IPS DF 6.9 (cell line): ENCODE results near the gene MAP1A.
"Not testable (repeated sequence)": the region's sequence is repeated elsewhere in the genome, so short reads cannot be mapped to it uniquely, and the experiment has no call there.

ENCODE experiments used
- DNase-seq: peaks from one replicate; pipeline ENCODE4 v3.0.0-alpha.2; 2013; ENCODE audit warnings: low read depth, low spot score
- H3K27ac ChIP-seq: one replicate; pipeline ENCODE4 v1.5.1; 2013; ENCODE audit warnings: low read length, control low read depth
- H3K27me3 ChIP-seq: 2 replicates; pipeline ENCODE4 v1.6.1; 2013; ENCODE audit warnings: mild to moderate bottlenecking, low read length; ENCODE audit not compliant: control insufficient read depth, insufficient read depth
- H3K36me3 ChIP-seq: 2 replicates; pipeline ENCODE4 v1.6.1; 2013; ENCODE audit warnings: low read length; ENCODE audit not compliant: control insufficient read depth, insufficient read depth
- H3K4me1 ChIP-seq: 2 replicates; pipeline ENCODE4 v1.6.1; 2013; ENCODE audit warnings: low read length; ENCODE audit not compliant: control insufficient read depth, insufficient read depth
- H3K4me3 ChIP-seq: 2 replicates; pipeline ENCODE4 v1.5.1; 2013; ENCODE audit warnings: mild to moderate bottlenecking, low read length
- H3K9me3 ChIP-seq: 2 replicates; pipeline ENCODE4 v1.6.1; 2013; ENCODE audit warnings: low read length, inconsistent platforms; ENCODE audit not compliant: control insufficient read depth, insufficient read depth
- WGBS: extraction: QIAGEN DNeasy Blood & Tissue Kit; methylation state at CpG from one replicate; pipeline ENCODE4 v1.1.7; 2013; ENCODE audit warnings: mixed read lengths, missing lambda C conversion rate; ENCODE audit not compliant: insufficient read length, insufficient coverage; 5-methylcytosine and 5-hydroxymethylcytosine counted together

The MAP1A gene

DNA sequence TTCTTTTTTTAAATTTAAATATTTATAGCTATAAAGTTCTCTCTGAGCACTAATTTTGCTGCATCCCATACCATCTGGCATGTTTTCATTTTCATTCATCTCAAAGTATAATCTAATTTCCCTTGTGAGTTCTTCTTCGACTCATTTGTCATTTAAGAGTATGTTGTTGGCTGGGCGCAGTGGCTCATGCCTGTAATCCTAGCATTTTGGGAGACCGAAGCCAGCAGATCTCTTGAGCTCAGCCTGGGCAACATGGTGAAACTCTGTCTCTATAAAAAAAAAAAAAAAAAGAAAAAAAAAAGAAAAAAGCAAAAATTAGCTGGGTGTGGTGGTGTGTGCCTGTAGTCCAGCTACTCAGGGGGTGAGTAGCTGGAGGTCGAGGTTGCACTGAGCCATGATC lies 34.8 kb downstream of the MAP1A start:
- no peaks in the 10 kb centered on the region for H3K4me1 ChIP-seq
- H3K36me3 ChIP-seq, result no peaks in the 10 kb centered on the region
- H3K27me3 ChIP-seq, result no peaks in the 10 kb centered on the region
- H3K27ac ChIP-seq, result no peak overlapping the region
- WGBS, result no CpG with 5 or more reads among the region's 4 CpGs
- DNase-seq, result no peak
- H3K9me3 ChIP-seq, result no peaks in the 10 kb centered on the region
- no peak overlapping the region for H3K4me3 ChIP-seq

DNA sequence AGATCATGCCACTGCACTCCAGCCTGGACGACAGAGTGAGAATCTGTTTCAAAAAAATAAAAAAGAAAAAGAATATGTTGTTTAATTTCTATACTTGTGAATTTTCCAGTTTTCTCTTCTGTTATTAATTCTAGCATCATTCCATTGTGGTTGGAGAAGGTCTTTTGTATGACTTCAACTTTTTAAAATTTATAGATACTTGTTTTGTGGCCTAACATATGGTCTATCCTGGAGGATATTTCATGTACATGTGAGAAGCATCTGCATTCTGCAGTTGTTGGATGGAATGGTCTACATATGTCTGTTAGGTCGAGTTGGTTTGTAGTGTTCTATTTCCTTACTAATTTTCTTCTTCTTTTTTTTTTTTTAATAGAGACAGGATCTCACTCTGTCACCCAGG lies 35.6 kb downstream of the MAP1A start:
- Histone ChIP-seq H3K27ac (no peak overlapping the region), H3K9me3 (no peaks in the 10 kb centered on the region), H3K27me3 (no peaks in the 10 kb centered on the region), H3K4me1 (no peaks in the 10 kb centered on the region), H3K36me3 (no peaks in the 10 kb centered on the region), H3K4me3 (no peak overlapping the region)
- no peak for DNase-seq
- no CpG with 5 or more reads among the region's 2 CpGs for WGBS

DNA sequence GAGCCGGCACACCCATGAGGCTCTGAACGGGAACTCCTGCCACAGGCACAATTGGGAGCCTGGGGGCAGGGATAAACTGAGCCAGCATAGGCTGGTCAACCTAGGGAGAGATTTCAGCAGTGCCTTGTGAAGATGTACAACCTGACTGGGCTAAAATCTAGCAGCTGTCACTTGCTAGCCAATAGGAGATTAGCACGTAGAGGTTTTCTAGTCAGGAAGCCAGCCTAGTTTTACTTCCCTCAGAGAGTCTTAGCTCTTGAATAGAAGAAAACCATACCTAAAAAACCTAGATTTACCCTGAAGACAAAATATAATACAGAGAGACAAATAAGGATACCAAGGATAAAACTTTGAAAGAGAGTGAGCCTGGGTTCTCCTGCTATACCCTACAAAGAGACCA lies 45.3 kb downstream of the MAP1A start:
- WGBS, result no CpG with 5 or more reads among the region's 3 CpGs
- H3K4me1 ChIP-seq, H3K36me3 ChIP-seq, H3K9me3 ChIP-seq, DNase-seq, H3K4me3 ChIP-seq, H3K27ac ChIP-seq, H3K27me3 ChIP-seq: not testable (repeated sequence)

DNA sequence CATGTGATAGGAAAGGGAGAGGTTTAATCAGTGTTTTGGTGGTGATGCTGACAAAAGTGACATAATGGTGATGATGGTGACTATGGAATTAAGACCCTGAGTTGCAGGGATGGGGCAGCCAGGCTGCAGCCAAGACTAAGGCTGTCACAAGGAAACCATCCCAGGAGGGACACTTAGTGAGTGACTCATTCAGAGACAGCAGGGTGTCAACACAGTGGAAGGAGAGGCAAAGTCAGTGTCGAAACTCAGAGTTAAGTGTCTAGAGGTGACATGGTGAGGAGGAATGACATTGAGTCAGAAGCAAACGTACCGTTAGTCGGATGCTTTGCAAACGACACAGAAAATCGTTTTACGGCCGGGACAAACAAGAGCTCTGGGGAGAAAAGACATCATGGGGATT lies 46.4 kb downstream of the MAP1A start:
- DNase-seq, H3K27ac ChIP-seq, H3K4me3 ChIP-seq, H3K36me3 ChIP-seq, H3K9me3 ChIP-seq, H3K4me1 ChIP-seq, H3K27me3 ChIP-seq: not testable (repeated sequence)
- no CpG with 5 or more reads among the region's 8 CpGs for WGBS

DNA sequence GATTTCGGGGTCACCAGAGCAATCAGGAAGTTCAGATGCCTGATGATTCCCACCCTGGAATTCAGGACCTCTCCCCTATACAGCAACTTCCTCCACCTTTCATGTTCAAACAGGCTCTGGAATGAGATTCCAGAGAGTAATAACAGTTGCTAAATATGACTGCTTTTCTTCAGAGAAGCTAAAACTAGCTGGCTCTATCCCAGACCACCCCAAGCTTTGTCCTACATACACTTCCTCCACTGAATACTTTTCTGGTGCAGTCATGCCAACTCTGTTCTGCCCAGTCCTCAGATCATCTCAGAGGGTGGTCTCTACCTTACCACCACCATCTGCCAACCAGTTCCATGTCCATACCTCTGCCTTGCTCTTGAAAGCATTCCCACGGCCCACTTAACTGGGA lies 49.2 kb downstream of the MAP1A start:
- not testable (repeated sequence) for H3K27ac ChIP-seq, H3K9me3 ChIP-seq, H3K27me3 ChIP-seq, H3K36me3 ChIP-seq, H3K4me3 ChIP-seq, H3K4me1 ChIP-seq, DNase-seq
- no CpG with 5 or more reads among the region's 2 CpGs for WGBS

GRCh38 chr15:43574607-43575006 lies 57.2 kb downstream of the MAP1A start:
- H3K36me3 ChIP-seq, H3K27me3 ChIP-seq, DNase-seq, H3K4me1 ChIP-seq, H3K9me3 ChIP-seq, H3K4me3 ChIP-seq, H3K27ac ChIP-seq: not testable (repeated sequence)
- no CpG with 5 or more reads among the region's 1 CpG for WGBS
